ENCODE measurements around the gene FYTTD1.

FYTTD1 gene

DNA sequence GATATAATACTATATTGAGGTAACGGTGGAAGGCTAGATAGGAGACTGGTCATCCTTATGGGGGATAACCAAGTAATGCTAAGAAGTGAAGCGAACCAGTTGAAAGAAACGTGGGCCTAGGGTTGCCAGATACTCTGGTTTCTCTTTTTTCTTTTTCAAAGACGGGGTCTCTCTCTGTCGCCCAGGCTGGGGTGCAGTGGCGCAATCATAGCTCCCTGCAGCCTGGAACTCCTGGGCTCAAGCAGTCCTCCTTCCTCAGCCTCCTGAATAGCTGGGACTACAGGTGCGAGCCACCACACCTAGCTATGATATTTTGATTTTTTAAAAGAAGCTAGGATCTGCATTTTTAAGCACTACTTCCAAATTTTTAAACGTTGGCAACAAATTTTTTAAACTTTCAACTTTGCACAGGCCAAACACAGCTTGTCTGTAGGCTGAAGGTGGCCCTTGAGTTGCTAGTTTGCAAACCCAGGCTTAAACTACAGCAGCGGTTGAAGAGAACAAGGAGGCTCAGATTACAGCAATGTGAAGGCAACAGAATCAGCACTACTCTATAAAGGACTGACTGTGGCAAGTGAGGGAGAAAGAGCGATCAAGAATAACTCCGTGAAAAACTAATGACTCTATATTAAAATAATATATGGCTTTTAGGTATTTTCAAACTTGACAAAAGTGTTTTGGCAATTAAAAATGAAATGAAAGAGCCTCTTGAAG, 11.8 kb upstream of the FYTTD1 start:
- no peak for DNase-seq

DNA sequence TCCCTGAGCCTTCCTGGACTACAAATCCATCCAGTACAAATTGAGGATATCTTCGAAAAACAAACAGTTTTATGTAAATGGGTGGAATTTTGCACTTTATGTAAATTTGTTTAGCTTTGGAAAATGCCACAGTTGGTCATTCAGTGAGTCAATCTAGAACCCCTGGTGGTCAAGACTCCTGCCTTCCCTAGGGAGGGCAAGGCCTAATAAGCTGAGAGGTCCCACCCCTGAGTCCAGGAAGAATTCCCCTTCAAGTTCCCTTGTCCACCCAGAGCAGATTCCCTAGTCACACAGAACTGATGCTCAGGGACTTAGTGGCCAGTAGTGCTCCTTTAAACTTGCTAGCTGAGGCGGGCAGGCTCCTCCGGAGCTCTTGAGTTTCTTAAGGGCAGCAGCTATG, 6.9 kb upstream of the FYTTD1 start:
- no peak for DNase-seq

DNA sequence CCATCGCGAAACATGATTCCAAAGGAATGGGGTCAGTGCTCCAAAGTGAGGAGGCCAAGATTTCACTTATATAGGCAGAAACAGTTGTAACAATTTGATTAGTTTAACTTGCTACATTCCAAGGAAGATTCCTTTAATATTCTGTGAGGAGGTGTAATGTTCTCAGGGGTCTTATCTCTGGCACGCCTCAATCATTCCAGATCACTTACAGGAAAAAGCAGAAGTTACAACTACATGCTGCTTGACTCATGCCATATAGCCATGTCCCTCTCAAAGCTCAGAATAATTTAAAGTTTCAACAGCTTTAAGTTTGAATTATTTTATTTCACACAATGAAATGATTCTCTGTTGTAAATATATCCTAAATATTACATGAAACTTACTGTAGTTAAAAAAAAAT, 3.5 kb upstream of the FYTTD1 start:
- no peak for DNase-seq

DNA sequence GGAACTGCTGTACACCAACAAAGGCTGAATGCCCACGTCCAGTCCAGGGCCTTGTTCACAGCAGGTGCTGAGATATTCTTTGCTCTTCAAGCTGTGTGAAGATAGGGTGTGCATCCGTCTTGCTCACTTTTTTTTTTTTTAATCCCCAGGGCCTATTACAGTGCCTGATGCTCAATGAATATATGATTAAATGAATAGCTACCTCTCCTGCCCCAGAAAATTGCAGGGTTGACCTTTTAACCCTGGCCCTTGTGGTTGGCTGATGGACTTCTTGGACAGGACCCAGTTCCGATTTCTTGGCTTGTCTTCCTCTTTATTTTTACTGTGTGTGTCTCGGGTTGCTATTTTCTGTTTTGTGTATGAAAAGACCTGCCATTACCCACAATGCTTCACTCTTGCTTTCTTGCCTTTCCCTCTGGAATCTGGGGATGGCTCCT, 2.9 kb upstream of the FYTTD1 start:
- DNase-seq, result peak in 1 of 2 experiments; percentile 24

DNA sequence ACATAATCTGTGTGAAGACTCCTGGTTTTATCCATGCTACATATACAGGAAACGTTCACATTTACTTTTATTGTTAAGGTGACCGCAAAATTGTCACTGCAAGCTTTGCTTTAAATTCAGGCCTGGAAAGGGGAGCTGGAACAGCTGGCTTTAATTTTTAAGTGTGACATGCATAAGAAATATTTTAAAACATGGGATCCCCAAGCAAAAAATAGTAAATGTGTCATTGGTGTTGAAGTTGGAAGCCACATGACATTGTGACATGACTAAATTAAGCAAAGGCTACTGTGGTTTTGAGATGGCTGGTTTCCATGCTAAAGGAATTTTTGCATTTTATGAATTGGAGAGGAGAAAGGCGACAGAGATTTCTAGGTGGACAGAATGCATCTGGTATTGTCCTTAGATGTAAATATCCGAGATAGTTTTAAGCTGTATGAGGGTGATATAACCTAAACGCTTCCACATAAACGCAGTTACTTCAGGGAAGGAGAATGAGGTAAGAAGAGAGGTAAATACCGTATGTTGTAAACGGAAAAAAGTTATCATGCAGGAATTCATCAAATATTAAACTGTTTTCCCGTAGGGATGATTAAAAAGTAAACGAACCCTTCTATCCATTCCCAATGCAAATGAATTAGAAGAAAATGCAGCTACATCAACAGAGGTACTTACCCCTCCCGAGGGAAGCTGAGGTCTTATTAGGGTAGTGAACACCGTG, 927 bp upstream of the FYTTD1 start:
- DNase-seq, result peak; percentile 43 to 58

DNA sequence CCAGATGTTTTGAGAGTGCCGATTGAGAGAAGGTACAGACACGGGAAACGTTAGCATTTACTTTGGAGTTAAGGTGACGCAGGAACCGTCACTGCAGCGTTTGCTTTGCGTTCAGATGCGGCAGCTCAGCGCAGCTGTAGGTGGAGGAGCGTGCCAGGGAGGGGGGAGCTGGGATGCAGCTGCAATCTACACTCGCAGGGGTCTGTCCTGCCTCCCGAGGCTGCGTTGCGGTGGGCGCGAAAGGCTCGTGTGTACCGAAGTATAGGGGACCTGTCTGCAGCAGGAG, 425 bp upstream of the FYTTD1 start:
- peak; percentile 66 to 67 for DNase-seq

DNA sequence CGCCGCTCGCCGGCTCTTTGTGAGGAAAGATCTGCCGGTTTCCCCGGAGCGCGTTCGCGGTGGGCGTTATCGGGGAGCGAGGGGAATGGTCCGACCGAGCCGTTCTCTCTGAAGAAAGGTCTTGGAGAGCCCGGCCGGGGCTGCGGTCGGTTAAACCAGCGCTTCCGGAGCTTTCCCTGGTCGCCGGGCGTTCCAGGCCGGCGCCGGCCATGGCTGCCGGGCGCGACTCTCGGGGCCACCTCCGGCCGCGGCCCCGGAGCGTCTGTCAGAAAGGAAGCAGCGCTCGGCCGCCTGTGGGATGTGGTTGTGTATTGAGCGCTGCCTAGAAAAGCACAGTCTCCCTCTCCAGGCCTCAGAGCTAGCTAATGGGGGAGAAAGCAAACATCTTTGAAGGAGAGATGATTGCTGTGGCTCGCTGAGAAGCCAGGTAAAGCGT, 731 bp downstream of the FYTTD1 start:
- DNase-seq, result peak; percentile 44 to 48

DNA sequence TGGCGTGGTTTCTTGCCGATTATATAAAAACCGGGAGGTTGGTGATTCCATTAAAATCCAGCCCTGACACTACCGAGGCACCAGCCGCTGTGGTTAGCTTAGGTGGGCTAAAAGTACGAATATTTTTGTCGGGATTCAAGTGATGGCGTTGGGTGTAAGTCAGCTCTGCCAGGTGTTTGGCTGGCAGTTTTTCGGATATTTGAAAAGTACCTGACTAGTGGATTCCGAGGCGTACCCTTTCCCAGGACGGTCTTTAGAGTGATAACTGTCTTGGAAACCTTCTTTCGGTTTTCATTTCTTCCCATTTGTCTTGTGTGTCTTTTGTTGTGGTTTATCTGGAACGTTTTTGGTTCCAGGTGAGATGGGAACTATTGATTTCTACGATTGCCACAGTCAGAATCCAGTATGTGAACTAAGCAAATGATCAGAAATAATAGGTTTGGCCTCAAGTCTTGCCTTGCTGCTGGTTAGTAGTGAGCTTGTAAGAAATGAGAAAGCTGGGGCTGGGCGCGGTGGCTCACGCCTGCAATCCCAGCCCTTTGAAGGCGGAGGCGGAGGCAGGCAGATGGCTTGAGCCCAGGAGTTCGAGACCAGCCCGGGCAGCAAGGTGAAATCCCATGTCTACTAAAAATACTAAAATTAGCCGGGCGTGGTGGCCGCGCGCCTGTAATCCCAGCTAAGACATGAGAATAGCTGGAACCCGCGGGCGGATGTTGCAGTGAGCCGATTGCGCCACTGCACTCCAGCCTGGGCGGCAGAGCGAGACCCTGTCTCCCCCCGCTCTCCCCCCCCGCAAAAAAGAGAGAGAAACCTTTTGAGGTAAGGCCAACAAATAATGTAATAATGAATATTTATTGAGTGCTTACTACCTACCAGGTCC, 1.4 kb downstream of the FYTTD1 start:
- peak; percentile 64 to 73 for DNase-seq

DNA sequence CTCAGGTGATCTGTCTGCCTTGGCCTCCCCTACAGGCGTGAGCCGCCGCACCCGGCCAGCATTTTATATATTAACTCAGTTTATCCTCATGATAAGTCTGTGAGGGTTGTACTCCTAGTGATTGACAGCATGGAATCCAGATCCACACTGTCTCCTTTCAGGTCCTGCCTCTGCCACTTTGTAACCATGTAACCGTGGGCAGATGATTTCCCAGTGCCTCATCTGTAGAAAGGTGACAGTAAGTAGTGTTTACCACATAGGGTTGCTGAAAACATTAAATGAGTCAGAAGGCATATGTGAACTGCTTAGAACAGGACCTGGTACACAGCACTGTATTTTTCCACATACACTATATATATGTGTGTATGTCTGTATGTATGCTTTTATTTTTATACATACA, 2.4 kb downstream of the FYTTD1 start:
- DNase-seq, result no peak

DNA sequence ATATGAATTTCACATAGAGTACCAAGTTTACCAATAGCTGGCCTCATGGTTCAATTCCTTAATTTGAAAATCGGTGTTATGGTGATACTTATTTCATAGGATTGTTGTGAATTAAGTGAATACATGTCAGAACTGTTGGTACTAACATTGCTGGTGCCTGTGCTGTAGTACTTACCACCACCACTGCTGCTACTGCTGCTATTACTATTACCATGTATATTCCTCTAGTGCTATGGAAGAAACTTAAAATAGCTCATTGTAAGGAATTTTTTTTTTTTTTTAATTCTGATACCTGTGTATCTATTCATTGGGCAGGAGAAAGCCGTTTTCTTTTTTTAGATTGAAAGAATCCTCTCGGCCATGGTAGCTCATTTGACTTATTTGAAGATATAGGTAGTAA, 3.6 kb downstream of the FYTTD1 start:
- peak; percentile 32 to 58 for DNase-seq

DNA sequence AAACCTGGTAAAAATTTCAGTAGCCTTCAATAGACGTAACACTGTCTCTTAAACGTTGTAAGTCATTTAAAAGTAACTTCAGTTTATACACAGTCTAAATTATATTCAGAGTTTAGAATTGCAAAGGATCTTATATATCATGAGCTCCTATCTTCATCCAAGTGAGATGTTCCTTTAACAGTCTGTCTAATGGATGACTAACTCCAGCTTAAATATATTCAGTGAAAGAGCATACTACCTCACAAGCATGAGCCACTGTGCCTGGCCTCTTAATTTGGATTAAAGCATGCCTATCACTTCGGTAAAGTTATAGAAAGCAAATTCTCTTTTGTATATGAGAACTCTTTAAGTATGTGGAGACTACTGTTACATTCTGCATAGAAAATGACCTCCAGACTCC, 7.0 kb downstream of the FYTTD1 start:
- no peak for DNase-seq

DNA sequence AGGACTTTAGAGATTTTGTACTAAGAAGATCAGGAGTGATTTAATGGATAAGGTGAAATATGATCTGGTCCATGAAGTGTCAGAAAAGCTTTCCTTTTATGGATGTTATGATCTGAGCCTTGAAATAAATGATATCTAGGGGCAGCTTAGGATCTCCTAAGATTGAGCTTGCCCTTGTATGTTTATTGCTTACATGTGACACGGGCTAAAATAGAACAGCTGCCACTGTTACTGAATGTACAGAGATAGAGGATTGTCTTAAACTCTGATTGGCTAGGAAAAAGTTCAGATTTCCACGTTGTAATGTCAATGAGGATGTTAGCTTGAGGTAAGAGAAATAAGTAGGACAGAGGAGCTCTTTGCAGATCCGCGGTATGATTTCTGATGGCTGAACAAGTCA, 8.8 kb downstream of the FYTTD1 start:
- DNase-seq, result no peak

DNA sequence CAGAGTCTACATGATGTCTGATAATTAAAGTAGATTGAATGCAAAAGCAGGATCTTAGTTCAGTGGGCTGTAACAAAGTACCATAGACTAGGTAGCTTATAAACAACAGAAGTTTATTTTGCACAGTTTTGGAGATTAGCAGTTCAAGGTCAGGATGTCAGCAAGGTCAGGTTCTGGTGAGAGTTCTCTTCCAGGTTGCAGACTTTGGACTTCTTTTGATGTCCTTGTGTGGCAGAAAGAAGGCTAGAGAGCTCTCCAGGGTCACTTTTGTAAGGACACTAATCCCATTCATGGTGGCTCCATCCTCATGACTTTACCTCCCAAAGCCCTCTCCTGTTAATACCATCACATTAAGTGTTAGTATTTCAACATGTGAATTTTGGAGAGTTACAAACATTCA, 12.1 kb downstream of the FYTTD1 start:
- no peak for DNase-seq

DNA sequence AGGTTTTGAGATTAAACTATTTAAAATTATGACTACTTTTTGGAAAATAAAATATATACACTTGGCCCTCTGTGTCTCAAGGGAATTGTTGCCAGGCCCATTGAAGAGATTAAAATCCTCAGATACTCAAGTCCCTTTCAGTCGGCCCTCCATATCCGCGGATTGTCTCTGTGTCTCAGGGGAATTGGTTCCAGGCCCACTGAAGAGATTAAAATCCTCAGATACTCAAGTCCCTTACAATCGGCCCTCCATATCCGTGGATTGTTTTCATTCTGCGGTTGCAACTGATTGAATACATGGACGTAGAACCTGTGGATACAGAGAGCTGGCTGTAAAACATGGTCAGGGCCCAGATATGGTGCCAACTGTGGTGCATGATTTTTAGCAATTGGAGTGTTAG, 25.6 kb downstream of the FYTTD1 start:
- no peak for DNase-seq

DNA sequence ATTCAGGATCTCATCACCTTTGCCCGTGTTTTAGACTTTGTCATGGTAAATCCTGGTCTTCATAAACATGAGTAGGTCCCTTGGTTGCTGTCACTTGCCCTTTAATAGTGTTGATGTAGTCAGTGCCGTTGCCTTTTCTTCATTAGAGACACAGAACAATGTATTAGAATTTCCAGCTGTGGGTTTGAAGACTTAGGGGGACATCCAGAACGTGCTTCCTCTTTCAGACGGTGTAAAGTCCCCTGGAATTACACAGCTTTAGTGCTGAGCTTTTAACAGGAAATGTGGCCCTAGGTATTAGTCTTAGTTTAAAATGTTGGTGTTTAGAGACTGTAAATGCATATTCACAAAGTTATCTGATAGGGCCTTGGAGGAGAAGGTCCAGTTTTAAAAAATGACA, 32.5 kb downstream of the FYTTD1 start:
- no peak for DNase-seq

DNA sequence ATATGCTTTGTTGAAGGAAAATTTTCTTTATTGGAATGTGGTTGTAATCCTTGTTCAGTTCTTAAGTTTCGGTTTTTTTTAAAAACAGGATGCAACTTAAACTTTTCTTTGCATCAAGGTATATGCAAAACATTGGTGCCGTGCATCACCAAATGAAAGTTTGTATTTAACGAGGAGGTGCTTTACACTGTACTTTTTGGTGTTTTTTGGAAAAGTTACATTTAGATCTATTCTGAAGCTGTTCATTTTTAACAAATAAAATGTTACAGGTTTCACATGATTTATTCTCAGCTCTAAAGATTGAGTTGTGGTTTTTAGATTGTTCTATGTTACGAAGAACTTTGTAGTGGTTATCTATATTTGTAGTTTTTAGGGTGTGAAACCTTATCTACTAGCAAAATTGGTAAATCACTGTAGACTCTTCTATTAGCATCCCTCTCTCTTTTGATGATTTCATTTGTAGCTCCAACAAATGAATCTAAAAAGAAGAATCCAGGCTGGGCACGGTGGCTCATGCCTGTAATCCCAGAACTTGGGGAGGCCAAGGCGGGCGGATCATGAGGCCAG, 34.4 kb downstream of the FYTTD1 start:
- no peak for DNase-seq

DNA sequence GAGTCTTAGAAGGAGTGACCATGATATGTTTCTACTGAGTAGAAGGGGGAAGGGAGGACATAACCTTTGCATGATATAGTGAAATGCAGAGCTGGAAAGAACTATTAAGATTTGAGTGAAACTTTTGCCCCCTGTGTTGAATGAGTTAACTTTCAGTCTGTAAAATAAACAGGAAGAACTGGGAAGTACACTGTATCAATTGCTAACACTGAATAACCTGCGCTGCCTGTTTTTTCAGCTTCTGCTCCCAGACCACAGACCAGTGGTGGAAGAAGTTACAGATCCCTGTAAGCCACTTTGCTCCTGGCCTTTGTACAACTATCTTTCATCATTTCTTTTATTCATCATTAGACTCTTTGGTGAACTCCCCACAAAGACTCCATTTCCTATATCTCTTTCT, 37.7 kb downstream of the FYTTD1 start:
- DNase-seq, result no peak

DNA sequence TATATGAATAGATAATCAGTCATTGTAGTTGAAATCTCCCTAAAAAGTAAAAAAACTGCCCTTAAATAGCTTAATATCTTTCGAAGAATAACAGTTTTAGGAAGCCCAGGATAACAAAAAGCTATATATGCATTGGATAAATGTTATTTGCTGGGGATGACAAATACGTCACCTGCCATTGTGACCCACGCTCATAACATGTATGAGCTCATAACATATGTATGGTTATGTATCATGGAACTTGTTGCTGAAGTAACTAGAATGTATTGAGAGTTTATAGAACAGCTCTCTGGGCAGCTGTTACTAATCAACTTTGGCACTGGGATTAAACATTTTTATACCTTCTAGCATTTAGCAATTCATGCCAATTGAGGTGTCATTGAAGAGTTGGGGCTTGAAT, 39.6 kb downstream of the FYTTD1 start:
- DNase-seq, result no peak

DNA sequence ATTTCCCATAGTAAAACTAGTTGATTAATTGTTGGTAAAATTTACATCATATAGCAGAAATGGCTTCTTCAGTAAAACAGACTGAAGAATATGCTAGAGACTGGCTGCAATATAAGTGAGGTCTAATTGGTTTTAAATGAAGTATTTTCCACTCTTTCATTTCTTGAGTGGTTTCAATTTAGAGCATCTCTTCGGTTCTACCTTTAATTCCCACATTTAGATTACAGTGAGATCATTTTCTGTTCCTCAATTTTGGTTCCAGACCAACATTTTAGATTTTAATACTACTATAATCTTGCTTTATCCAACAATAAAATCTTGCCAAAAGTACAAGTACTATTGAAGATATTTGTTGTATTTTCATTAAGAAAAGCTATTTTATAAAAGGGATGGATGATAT, 40.4 kb downstream of the FYTTD1 start:
- DNase-seq, result no peak

DNA sequence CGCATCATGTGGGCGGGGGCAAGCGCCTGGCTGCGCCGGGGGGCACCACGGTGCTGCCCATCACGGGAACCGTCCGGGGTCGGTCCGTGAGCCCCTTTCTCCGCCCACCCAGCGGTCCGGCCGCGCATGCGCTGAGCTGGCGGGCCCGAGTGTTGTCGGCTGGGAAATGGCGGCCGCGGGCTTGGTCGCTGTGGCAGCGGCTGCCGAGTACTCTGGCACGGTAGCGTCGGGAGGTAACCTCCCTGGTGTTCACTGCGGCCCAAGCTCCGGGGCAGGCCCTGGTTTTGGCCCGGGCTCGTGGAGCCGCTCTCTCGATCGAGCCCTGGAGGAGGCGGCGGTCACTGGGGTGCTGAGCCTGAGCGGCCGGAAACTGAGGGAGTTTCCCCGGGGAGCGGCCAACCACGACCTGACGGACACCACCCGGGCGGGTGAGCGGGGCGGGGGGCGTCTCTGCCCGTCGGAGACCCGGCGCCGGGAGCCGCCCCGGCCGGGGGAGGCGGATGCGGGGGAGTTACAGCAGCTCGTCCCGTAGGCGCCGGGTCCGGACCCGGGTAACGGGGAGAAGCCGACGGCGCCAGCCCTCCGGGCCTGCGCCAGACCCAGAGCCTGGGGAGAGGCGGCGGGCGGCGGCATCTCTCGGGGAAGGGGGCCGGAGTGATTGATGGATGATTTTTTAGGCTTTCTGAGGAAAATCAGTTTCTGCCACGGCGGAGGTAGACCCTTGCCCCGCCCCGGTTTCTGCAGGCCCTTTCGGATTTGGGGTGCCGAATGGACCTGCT, 41.6 kb downstream of the FYTTD1 start, which contains the start of gene LRCH3:
Gene LRCH3 (plus strand): TSS at position 142 of the 779 bp plus-strand sequence. CDS start 25 bp downstream, at position 167.
- DNase-seq, result peak; percentile 72 to 82

DNA sequence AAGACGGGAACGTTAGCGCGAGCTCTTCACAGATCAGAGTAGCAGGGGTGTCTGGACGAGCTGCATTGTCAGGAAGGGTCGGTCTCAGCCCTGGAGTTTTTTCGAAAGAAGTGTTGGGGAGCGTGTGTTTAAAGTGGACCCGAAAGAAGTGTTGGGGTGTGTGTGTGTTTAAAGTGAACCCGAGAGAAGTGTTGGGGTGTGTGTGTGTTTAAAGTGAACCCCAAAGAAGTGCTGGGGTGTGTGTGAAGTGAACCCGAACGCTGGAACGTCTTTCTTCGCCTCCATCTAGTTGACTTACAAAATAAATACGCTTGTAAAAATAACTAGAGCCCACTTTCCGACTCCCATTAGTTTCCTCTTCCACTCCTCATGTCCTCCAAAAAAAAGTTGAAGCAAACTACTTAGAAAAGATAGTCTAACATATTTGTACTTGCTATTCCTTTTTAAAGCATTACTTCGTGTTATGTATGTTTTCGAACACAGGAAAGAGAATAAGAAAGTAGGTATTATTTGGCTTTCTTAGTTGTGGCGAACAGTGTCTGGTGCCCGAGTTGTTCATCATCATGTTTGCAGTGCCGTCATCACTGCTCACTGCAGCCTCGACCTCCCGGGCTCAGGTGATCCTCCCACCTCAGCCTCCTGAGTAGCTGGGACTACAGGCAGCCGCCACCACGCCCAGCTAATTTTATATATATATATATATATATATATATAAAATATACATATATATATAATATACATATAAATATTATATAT, 42.4 kb downstream of the FYTTD1 start:
- DNase-seq, result no peak

DNA sequence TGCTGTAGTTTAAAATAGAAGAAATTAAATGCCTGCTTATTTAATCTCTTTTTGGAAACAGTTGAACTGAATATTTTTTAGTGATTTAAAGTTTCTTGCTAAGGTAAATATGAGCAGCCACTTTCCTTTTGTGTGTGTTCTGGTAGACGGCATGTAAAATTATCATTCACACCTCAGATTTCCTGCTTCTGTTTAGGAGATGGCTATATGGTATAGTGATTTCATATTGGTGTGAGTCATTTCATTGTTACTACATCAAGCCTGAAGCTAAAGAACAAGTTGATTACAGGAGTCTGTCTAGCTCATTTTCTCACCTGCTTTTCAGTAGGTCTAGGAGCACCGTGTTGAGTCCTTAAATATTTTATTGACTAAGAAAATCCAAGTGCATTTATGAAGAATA, 43.6 kb downstream of the FYTTD1 start:
- peak; percentile 59 to 72 for DNase-seq

All from AML-193 (cell line).